HG02938 (cell line): Measurements from ENCODE around the gene PAPSS1.

Experiments
- ATAC-seq: cut with Tn5 transposase; IDR thresholded peaks from one replicate; pipeline ENCODE4 v1.9.1; 2021; ENCODE audit warnings: mild to moderate bottlenecking, moderate library complexity; ENCODE audit not compliant: unreplicated experiment

PAPSS1 gene

DNA sequence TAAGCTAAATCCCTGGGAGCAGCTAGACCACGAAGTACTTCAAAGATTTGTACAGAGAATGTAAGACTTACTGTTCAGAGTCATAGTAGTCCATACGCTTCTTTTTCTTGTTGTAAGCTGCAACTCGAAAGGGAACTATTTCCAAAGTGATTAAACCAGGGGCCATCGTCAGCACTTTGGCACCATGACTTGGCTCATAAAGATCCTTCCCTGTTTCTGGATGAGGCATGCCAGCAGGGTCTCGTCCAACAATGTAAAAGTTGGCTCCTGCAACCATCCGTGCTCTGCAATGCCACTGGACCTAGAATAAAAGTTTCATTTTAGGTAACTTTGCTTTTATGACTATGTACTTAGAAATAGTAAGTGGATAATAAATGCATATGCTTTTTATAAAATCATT is 88.5 kb downstream of the PAPSS1 start:
- ATAC-seq: no peak

DNA sequence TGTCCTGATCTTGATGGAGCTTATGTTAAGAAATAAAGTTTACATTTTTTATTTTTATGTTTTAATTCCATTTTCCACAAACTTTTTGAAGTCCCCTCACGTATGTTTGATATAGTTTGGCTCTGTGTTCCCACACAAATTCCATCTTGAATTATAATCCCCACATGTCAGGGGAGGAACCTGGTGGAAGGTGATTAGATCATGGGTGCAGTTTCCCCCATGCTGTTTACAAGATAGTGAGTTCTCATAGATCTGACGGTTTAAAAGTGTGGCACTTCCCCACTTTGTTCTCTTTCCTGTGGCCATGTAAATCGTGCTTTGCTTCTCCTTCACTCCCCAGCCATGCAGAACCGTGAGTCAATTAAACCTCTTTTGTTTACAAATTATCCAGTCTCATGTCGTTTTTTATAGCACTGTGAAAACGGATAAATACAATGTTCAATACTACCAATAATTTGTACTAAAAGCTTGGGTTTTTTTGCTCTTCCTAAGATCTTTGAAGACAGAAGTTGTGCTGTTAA is 89.8 kb downstream of the PAPSS1 start:
- ATAC-seq: no peak

- no peak for ATAC-seq
Measured at GRCh38 chr4:107629318-107629717, 90.7 kb downstream of the PAPSS1 start.

DNA sequence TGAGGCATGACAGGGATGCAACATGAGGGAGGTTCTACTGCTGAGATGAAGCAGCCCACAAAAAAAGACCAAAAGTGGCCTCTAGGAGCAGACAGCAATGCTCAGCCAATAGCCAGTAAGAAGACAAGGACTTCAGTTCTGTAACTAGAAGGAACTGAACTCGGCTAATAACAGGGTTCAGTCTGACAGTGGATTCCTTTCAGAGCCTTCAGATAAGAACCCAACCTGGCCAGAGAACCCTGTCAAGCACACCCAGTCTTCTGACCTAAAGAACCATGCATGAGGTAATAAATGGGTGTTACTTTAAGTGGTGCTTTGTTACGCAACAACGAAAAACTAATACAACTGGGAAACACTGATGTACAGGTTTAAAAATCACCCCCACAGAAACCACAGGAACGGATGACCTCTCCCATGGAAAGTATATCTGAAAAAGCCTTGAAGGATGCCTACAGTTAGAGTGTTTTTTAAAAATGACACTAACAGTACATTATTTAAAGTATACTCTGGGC is 94.6 kb downstream of the PAPSS1 start:
- ATAC-seq: no peak

DNA sequence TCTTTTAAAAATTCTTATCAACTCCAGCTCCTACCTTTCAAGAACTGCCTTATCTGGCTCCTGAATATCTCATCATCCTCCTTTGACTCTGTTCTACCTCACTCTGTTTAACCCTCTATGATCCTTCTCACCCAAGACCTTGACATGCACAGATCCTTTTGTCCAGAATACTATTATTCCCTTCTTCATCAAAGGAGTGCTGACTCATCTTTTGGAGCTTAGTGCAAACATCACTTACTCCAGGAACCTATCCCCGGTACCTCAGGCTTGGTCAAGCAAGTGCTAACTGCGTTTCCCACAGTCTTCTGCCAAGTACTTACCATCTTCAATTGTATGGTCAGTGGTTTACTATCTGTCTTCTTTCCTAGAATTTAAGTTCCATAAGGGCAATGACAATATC is 96.0 kb downstream of the PAPSS1 start:
- no peak for ATAC-seq

- no peak for ATAC-seq
Measured at GRCh38 chr4:107622006-107622405, 98.0 kb downstream of the PAPSS1 start.

GRCh38 chr4:107619731-107620130 is 100.3 kb downstream of the PAPSS1 start:
- ATAC-seq: no peak

- ATAC-seq: no peak
Measured at GRCh38 chr4:107619066-107619465, 101.0 kb downstream of the PAPSS1 start.

DNA sequence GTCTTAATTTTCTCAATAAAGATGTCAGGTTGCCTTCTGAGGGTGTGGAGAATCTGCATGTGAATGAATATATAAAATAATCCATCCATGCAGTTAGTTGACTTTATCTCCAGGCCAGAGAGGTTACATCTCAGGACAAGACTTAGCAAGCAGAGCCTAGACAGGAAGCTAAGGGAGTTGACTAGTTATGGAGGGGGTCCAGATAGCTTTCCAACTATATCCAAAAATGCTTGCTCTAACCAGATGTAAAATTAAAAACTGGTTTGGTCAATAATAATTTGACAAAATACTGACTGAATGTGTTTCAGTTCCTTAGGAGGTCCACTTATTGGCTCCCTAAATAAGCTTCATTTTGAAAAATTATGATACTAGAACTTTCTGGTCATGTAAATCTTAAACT is 101.4 kb downstream of the PAPSS1 start:
- no peak for ATAC-seq

DNA sequence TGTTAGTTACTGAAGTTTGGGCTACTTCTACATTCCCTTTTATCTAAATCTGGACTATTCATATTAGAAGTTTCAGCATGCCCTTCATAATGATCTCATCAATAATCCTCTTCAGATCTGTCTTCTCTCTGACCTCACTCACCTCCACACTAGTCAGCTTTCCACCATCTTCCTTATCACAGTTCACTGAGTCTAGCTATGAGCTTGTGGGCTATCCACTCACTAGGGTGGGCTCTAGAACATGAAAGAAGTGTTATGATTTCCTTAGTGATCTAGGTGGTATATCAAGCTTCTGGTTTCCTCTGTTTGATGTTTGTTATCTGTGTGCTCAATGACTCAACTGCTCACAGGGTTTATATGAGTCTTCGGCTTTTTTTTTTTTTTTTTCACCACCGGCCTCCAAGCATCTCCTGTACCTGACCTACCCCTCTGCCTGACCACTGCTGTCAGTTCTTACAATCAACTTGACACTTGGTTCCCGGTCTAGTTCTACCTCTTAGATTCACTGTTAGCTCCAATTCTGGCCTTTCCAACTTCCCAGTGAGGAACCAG is 103.1 kb downstream of the PAPSS1 start:
- no peak for ATAC-seq

DNA sequence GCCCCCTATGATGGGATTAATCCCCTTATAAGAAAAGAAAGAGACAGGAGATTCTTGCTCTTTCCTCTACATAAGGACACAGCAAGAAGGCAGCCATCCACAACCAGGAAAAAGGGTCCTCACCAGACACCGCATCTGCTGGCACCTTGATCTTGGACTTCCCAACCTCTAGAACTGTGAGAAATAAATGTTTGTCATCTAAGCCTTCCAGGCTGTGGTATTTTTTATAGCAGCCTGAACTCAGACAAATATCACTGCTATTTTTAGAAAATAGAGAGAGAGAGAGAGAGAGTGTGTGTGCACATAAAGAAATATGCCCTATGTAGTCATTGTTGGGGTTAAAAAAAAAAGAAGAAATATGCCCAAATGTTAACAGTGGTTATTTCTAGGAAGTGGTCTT is 104.2 kb downstream of the PAPSS1 start:
- no peak for ATAC-seq

- no peak for ATAC-seq
Measured at GRCh38 chr4:107603430-107603829, 116.6 kb downstream of the PAPSS1 start.

- no peak for ATAC-seq
Measured at GRCh38 chr4:107600983-107601382, 119.1 kb downstream of the PAPSS1 start.

- no peak for ATAC-seq
Measured at GRCh38 chr4:107600436-107600835, 119.6 kb downstream of the PAPSS1 start.

DNA sequence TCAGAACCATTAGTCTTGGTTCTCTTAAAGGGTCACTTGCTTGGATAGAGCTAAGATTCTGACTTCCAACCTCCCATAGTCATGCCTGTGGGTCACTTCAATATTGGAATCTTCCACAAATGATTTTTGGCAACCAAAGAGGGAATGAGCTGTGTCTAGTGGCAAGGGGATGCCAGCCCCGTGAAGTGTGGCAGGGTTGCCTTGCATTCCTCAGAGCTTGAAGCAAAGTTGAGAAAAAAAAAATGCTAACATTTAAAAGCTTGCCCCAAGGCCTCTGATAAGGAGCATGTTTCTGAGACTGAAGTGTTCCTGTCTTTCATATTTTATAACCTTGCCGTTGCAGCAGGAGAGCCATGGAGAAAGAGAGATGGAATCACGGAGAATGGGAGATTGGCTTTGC is 120.2 kb downstream of the PAPSS1 start:
- ATAC-seq: no peak

- ATAC-seq: no peak
Measured at GRCh38 chr4:107593230-107593629, 126.8 kb downstream of the PAPSS1 start.

- peak; percentile 95 for ATAC-seq
Measured at GRCh38 chr4:107592519-107592918, 127.5 kb downstream of the PAPSS1 start.

DNA sequence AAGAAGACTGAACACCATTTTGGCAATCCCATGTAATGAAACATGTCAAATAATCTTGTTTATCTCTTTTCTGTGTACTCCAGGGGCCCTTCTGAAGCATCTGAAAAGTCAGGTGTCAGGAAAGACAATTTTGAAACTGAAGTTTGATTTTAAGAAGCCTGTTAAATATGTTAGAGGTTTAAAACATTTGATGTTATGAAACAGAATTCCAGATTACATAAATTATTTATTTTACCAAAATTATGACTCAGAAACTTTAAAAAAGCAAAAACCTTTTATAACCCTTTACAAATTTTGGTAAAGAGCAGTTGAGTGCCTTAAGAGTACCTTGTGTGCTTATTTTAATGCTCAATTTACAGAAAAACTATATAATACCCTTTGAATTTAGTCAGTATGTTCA is 130.8 kb downstream of the PAPSS1 start:
- ATAC-seq: no peak

DNA sequence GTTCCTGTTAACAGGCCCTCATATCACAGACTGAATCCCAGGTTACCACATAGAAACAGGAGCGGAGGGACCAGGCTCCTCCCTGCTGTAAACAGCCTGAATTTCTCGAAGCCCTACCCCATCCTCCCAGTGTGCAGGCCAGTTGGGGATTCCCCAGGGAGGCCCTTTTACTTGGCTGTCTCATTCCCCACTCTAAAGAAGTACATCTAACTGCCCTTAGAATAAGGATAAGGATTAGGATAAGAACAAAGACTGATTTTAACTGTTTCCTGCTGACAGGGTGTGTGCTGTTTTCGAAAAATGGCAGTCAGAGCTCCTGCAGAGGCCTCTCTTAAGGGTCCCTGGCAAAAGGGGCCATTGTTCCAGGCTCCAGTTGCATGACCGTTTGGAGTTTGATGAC is 133.7 kb downstream of the PAPSS1 start:
- no peak for ATAC-seq

- no peak for ATAC-seq
Measured at GRCh38 chr4:107579099-107579498, 140.9 kb downstream of the PAPSS1 start.

GRCh38 chr4:107578321-107578720 is 141.7 kb downstream of the PAPSS1 start:
- no peak for ATAC-seq

DNA sequence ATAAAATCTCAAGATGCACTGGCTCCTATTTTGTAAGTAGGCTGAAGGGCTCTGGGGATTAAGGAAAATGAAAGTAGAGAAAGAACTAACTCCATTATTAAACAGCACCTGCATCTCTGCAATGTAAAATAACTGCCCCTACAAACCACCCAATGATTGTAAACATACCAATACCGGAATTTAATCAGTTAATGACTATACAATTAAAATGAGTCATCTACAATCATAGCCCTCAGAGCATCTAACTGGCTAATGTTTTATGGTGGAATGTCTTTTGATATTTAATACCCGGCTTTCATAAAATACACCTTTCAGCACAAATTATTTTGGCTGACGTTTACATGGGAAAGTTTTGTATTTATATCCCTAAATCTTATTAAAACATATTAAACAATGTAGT is 142.3 kb downstream of the PAPSS1 start:
- no peak for ATAC-seq

DNA sequence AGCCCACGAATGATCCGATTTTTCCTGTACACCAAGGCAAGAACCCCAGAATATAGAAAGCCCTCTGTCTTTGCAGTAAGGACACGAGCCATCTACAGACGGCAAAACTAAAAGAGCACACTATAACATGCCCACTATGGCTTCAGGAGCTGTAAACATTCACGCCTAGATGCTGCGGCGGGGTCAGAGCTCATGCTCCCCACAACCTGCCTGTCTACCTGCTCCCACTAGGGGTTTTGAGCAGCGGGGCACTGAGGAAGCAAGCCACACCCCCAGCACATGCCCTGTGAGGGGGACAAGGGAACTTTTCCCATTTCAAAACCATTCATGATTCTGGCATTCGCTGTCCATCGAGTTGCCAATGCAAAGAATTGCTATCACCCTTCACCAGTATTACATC is 144.8 kb downstream of the PAPSS1 start:
- no peak for ATAC-seq
